ENCODE results near the gene USP37. TPM values are rescaled to one million over a fixed set of nuclear protein-coding genes. Genes with fewer than 3 reads are reported as not detected.

The USP37 gene
- total and polyA plus RNA-seq, 2 of the 13 experiments (the other 11 are each of a cell fraction or from before 2014, with no cell fraction given) = 6.5 to 30.6 TPM

DNA sequence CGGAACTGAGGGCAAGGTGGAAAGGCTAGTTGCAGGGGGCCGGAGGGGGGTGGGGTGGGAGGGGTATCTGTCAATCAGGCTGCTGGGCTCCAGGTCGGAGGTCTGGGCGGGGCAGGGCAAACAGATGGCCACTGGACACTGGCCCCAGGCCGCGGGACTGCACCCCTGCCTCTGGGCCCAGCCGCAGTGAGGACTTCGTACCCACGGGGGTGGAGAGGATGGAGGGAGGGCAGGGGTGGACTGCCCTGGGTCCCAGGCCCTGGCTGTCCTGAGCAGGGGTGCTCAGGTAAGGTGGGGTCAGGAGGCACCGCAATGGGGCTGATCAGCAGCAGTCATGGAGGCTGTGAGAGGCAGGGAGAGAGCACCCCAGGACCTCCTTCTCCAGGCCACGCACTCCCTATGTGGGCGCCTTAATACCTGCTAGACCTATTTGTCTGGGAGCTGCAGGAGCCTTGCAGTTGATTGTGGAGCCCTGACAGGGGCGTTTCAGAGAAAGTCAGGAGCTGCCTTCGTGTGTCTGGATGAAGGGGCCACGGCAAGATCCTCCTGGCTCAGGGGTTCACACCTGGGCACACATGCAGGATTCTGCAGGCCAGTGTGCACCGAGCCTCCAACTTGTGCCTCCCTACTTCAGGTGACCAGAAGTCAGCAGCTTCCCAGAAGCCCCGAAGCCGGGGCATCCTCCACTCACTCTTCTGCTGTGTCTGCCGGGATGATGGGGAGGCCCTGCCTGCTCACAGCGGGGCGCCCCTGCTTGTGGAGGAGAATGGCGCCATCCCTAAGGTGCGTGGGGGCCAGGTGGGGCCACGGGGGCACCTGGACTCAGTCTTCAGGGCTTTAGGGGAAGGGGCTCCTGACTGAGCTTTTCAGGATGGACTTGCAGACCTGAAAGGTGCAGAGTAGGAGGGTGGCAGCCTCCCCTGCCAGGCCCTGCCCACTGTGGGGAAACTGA lies 166.9 kb downstream of the USP37 start (continued):
- peak; percentile 92 for TF ChIP-seq SALL1 (CRISPR knock-in tag; IDR thresholded peaks at IDR 0.05)
- no peak; the same call in 1 of the 2 replicates for TF ChIP-seq MIXL1 (CRISPR knock-in tag; IDR thresholded peaks at IDR 0.05)
- TF ChIP-seq TEAD3 (CRISPR knock-in tag; optimal IDR thresholded peaks at IDR 0.05; ENCODE audit: borderline replicate concordance) = peak; percentile 89
- TF ChIP-seq, protein P1, sequence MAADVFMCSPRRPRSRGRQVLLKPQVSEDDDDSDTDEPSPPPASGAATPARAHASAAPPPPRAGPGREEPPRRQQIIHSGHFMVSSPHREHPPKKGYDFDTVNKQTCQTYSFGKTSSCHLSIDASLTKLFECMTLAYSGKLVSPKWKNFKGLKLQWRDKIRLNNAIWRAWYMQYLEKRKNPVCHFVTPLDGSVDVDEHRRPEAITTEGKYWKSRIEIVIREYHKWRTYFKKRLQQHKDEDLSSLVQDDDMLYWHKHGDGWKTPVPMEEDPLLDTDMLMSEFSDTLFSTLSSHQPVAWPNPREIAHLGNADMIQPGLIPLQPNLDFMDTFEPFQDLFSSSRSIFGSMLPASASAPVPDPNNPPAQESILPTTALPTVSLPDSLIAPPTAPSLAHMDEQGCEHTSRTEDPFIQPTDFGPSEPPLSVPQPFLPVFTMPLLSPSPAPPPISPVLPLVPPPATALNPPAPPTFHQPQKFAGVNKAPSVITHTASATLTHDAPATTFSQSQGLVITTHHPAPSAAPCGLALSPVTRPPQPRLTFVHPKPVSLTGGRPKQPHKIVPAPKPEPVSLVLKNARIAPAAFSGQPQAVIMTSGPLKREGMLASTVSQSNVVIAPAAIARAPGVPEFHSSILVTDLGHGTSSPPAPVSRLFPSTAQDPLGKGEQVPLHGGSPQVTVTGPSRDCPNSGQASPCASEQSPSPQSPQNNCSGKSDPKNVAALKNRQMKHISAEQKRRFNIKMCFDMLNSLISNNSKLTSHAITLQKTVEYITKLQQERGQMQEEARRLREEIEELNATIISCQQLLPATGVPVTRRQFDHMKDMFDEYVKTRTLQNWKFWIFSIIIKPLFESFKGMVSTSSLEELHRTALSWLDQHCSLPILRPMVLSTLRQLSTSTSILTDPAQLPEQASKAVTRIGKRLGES (CRISPR knock-in tag; IDR thresholded peaks at IDR 0.05; ENCODE audit: borderline replicate concordance) = no peak
- TF ChIP-seq, protein P2, sequence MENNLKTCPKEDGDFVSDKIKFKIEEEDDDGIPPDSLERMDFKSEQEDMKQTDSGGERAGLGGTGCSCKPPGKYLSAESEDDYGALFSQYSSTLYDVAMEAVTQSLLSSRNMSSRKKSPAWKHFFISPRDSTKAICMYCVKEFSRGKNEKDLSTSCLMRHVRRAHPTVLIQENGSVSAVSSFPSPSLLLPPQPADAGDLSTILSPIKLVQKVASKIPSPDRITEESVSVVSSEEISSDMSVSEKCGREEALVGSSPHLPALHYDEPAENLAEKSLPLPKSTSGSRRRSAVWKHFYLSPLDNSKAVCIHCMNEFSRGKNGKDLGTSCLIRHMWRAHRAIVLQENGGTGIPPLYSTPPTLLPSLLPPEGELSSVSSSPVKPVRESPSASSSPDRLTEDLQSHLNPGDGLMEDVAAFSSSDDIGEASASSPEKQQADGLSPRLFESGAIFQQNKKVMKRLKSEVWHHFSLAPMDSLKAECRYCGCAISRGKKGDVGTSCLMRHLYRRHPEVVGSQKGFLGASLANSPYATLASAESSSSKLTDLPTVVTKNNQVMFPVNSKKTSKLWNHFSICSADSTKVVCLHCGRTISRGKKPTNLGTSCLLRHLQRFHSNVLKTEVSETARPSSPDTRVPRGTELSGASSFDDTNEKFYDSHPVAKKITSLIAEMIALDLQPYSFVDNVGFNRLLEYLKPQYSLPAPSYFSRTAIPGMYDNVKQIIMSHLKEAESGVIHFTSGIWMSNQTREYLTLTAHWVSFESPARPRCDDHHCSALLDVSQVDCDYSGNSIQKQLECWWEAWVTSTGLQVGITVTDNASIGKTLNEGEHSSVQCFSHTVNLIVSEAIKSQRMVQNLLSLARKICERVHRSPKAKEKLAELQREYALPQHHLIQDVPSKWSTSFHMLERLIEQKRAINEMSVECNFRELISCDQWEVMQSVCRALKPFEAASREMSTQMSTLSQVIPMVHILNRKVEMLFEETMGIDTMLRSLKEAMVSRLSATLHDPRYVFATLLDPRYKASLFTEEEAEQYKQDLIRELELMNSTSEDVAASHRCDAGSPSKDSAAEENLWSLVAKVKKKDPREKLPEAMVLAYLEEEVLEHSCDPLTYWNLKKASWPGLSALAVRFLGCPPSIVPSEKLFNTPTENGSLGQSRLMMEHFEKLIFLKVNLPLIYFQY (CRISPR knock-in tag; IDR thresholded peaks at IDR 0.05; ENCODE audit: borderline replicate concordance) = peak; percentile 66
- TF ChIP-seq, protein P3, sequence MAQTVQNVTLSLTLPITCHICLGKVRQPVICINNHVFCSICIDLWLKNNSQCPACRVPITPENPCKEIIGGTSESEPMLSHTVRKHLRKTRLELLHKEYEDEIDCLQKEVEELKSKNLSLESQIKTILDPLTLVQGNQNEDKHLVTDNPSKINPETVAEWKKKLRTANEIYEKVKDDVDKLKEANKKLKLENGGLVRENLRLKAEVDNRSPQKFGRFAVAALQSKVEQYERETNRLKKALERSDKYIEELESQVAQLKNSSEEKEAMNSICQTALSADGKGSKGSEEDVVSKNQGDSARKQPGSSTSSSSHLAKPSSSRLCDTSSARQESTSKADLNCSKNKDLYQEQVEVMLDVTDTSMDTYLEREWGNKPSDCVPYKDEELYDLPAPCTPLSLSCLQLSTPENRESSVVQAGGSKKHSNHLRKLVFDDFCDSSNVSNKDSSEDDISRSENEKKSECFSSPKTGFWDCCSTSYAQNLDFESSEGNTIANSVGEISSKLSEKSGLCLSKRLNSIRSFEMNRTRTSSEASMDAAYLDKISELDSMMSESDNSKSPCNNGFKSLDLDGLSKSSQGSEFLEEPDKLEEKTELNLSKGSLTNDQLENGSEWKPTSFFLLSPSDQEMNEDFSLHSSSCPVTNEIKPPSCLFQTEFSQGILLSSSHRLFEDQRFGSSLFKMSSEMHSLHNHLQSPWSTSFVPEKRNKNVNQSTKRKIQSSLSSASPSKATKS (CRISPR knock-in tag; IDR thresholded peaks at IDR 0.05) = no peak
- peak; percentile 96; the same call in 1 of the 2 replicates for TF ChIP-seq ZNF788 (CRISPR knock-in tag; IDR thresholded peaks at IDR 0.05; ENCODE audit: borderline replicate concordance)
- TF ChIP-seq ZNF841 (CRISPR knock-in tag; IDR thresholded peaks at IDR 0.05; ENCODE audit: borderline replicate concordance) = no peak
- TF ChIP-seq, protein P4, sequence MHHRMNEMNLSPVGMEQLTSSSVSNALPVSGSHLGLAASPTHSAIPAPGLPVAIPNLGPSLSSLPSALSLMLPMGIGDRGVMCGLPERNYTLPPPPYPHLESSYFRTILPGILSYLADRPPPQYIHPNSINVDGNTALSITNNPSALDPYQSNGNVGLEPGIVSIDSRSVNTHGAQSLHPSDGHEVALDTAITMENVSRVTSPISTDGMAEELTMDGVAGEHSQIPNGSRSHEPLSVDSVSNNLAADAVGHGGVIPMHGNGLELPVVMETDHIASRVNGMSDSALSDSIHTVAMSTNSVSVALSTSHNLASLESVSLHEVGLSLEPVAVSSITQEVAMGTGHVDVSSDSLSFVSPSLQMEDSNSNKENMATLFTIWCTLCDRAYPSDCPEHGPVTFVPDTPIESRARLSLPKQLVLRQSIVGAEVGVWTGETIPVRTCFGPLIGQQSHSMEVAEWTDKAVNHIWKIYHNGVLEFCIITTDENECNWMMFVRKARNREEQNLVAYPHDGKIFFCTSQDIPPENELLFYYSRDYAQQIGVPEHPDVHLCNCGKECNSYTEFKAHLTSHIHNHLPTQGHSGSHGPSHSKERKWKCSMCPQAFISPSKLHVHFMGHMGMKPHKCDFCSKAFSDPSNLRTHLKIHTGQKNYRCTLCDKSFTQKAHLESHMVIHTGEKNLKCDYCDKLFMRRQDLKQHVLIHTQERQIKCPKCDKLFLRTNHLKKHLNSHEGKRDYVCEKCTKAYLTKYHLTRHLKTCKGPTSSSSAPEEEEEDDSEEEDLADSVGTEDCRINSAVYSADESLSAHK (CRISPR knock-in tag; IDR thresholded peaks at IDR 0.05; ENCODE audit: borderline replicate concordance) = peak; percentile 89
- TF ChIP-seq SRF (IDR thresholded peaks at IDR 0.05; ENCODE audit: low read depth, low read length) = no peak
- TF ChIP-seq ZNF230 (CRISPR knock-in tag; IDR thresholded peaks at IDR 0.05) = peak; percentile 64; the same call in 1 of the 2 replicates
- TF ChIP-seq HOXA7 (CRISPR knock-in tag; IDR thresholded peaks at IDR 0.05) = no peak
- TF ChIP-seq TGIF2 (CRISPR knock-in tag; IDR thresholded peaks at IDR 0.05) = peak; percentile 46; the same call in 1 of the 2 replicates

All from HepG2 (cell line).